A549 (cell line): Measurements from ENCODE around the gene MAP3K15. TPM values are rescaled to one million over a fixed set of nuclear protein-coding genes. Genes with fewer than 3 reads are reported as not detected.

ENCODE experiments used
- ATAC-seq, 2 experiments: fragments of 200-7000 bp in 1 of 2; fragments of >200 bp in 1 of 2; cut with Nextera tagmentation in 1 of 2; cut with Tn5 transposase in 1 of 2; 3 replicates each; pipeline versions ENCODE4 v1.8.0 to v1.9.1; 2018 to 2020; ENCODE audit warnings: mild to moderate bottlenecking in 1 of 2, moderate library complexity in 1 of 2
- CTCF ChIA-PET: fragments of 300-600 bp; sonication (Branson Sonifier 250); formaldehyde crosslinking; extraction: SDS; loops from one replicate; lab custom pipeline; 2021; ENCODE audit warnings: antibody characterized with exemption, inconsistent platforms; lab: Yijun Ruan, JAX
- POLR2A ChIA-PET: fragments of 350-600 bp; formaldehyde crosslinking; extraction: SDS; loops from one replicate; lab custom pipeline; 2021; ENCODE audit warnings: antibody characterized with exemption, inconsistent platforms; lab: Yijun Ruan, JAX
- DNase-seq, 2 experiments: peaks; one replicate each; pipeline versions ENCODE4 v3.0.0 to v3.0.0-alpha.2; 2011 to 2016; ENCODE audit warnings: low read depth in 1 of 2, low spot score in 1 of 2
- FAIRE-seq: peaks from 2 replicates; lab custom pipeline; 2011; peaks lifted over from hg19 to GRCh38; lab: Jason Lieb, UNC
- H3K27ac ChIP-seq, 2 experiments: fragments of >200 bp; sonication (Bioruptor Twin); formaldehyde crosslinking; 3 replicates each; pipeline ENCODE4 v1.5.1; 2016 to 2017
- H3K4me1 ChIP-seq: fragments of >200 bp; sonication (Bioruptor Twin); formaldehyde crosslinking; 3 replicates; pipeline ENCODE4 v1.6.1; 2016
- H3K4me2 ChIP-seq: fragments of >200 bp; sonication (Bioruptor Twin); formaldehyde crosslinking; 3 replicates; pipeline ENCODE4 v1.6.1; 2016
- H3K4me3 ChIP-seq: fragments of >200 bp; sonication (Bioruptor Twin); formaldehyde crosslinking; 3 replicates; pipeline ENCODE4 v1.5.1; 2016
- H3K9me3 ChIP-seq: fragments of >200 bp; sonication (Bioruptor Twin); formaldehyde crosslinking; 3 replicates; pipeline ENCODE4 v1.6.1; 2016
- CBX8 ChIP-seq: fragments of 200-600 bp; sonication (generic); IDR thresholded peaks from 2 replicates; pipeline ENCODE4 v1.6.1; 2016
- CEBPB ChIP-seq, 2 experiments: fragments of >200 bp in 1 of 2; sonication (Bioruptor Twin) in 1 of 2; formaldehyde crosslinking in 1 of 2; IDR thresholded peaks; 2 replicates each; pipeline ENCODE4 v1.6.1; 2012 to 2016
- CHD4 ChIP-seq: fragments of 200-600 bp; sonication (generic); IDR thresholded peaks from 2 replicates; pipeline ENCODE4 v1.6.1; 2016; ENCODE audit warnings: antibody characterized with exemption, mild to moderate bottlenecking, borderline replicate concordance
- HDAC2 ChIP-seq: fragments of 200-600 bp; sonication (generic); IDR thresholded peaks from 2 replicates; pipeline ENCODE4 v1.6.1; 2016
- HOXB13 ChIP-seq: fragments of 250-450 bp; sonication (Bioruptor Pico); IDR thresholded peaks from 2 replicates; pipeline ENCODE4 v1.5.0; 2020; ENCODE audit warnings: low read depth, mild to moderate bottlenecking, moderate library complexity
- JUNB ChIP-seq: fragments of >200 bp; sonication (Bioruptor Twin); formaldehyde crosslinking; IDR thresholded peaks from 2 replicates; pipeline ENCODE4 v1.6.1; 2016
- KDM1A ChIP-seq: fragments of 200-600 bp; sonication (generic); IDR thresholded peaks from 2 replicates; pipeline ENCODE4 v1.6.1; 2016; ENCODE audit warnings: low read depth, mild to moderate bottlenecking
- POLR2AphosphoS2 ChIP-seq: conservative IDR thresholded peaks from 2 replicates; pipeline ENCODE4 v1.6.1; 2012; ENCODE audit warnings: low read length, improper control_type of control experiment, inconsistent platforms
- RFX5 ChIP-seq: fragments of 450-650 bp; IDR thresholded peaks from 2 replicates; pipeline ENCODE4 v1.7.1; 2014; ENCODE audit warnings: antibody characterized with exemption, mild to moderate bottlenecking, moderate library complexity
- SREBF2 ChIP-seq: fragments of 450-650 bp; IDR thresholded peaks from 2 replicates; pipeline ENCODE4 v1.6.1; 2014; ENCODE audit warnings: mild to moderate bottlenecking, moderate library complexity
- TFCP2L1 ChIP-seq: fragments of 250-450 bp; sonication (Bioruptor Pico); IDR thresholded peaks from 2 replicates; pipeline ENCODE4 v1.5.0; 2021; ENCODE audit warnings: mild to moderate bottlenecking
- ZNF302 ChIP-seq: fragments of 250-450 bp; sonication (Bioruptor Pico); IDR thresholded peaks from 2 replicates; pipeline ENCODE4 v1.9.0; 2021; ENCODE audit warnings: inconsistent platforms, mild to moderate bottlenecking, moderate library complexity
- WGBS: methylation state at CpG from one replicate; pipeline ENCODE4 v1.1.6; 2017; ENCODE audit errors: missing lambda C conversion rate; 5-methylcytosine and 5-hydroxymethylcytosine counted together
- polyA plus RNA-seq, 4 experiments: library from polyadenylated mRNA; depleted of rRNA in 3 of 4; stranded (reverse); fragments of >200 nt; fragmentation: RNase III in 1 of 4; extraction: RNeasy Plus Mini Kit Qiagen cat#74134 plus additional on column Dnase treatment in 1 of 4; gene quantifications; 2 replicates in 3 of 4; 3 replicates in 1 of 4; pipeline ENCODE4 v1.2.3, GENCODE V29; 2011 to 2017
- small RNA-seq, 6 experiments: library from RNA; depleted of rRNA; stranded (forward); fragments of <200 nt; gene quantifications; one replicate each; pipeline ENCODE3, GENCODE V24; 2012
- TF ChIP-seq, protein P1 (sequence below): fragments of >200 bp; sonication (Bioruptor Twin); formaldehyde crosslinking; IDR thresholded peaks from 3 replicates; pipeline ENCODE4 v1.6.1; 2016

MAP3K15 gene
- polyA plus RNA-seq, 2 of the 4 experiments (the other 2 are of a cell fraction) = 2.3 to 5.7 TPM

DNA sequence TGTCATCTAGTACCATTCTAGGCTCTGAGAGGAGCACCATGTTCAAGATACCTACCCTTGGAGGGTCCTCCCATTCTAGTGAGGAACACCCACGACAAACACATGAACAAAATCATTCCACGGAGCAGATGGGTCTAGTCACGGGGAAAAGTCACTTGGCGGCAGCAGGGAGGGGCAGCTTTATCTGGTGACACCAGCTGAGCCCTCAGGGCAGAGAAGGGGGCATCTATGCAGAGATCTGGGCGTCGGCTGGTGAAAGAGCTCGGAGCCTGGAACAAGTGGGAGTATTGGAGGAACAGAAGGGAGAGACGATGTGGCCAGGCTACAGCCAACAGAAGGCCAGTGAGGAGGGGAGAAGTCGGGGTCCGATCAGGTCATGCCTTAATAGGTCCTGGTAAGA lies 183.5 kb downstream of the MAP3K15 start (continued):
- TF ChIP-seq HOXB13 (no peak), CBX8 (no peak), RFX5 (no peak)

DNA sequence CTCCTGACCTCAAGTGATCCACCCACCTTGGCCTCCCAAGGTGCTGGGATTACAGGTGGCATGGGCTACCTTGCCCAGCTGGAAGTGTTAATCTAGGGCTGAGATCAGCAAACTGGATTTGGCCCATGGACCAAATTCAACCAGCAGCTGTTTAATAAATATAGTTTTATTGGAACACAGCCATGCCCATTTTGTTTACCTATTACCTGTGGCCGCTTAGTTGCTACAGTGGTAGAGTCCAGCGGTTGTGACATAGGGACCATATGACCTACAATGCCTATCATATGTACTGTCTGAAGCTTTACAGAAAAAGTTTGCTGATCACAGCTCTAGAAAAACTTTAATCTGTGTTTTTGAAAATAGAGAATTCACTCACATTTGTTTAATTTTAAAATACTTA lies 188.7 kb downstream of the MAP3K15 start:
- no peaks in the 10 kb centered on the region for H3K4me1 ChIP-seq
- ChIA-PET CTCF (interaction anchor here (1.2 to 1.5 kb wide), 4 partner anchors 9 to 395 kb away, joined by 3 to 5 read pairs (median 4); no protein-coding TSS in a partner anchor), POLR2A (no interaction called here)
- no peak for FAIRE-seq
- H3K9me3 ChIP-seq = no peaks in the 10 kb centered on the region
- TF ChIP-seq HDAC2 = no peak
- no peak for TF ChIP-seq ZNF302 (CRISPR knock-in tag)
- TF ChIP-seq TFCP2L1 = no peak
- no peak for TF ChIP-seq CHD4
- no peak for TF ChIP-seq JUNB
- no peak for TF ChIP-seq CEBPB (IDR thresholded peaks at IDR 0.05)
- TF ChIP-seq POLR2AphosphoS2 = no peak
- TF ChIP-seq, protein P1, sequence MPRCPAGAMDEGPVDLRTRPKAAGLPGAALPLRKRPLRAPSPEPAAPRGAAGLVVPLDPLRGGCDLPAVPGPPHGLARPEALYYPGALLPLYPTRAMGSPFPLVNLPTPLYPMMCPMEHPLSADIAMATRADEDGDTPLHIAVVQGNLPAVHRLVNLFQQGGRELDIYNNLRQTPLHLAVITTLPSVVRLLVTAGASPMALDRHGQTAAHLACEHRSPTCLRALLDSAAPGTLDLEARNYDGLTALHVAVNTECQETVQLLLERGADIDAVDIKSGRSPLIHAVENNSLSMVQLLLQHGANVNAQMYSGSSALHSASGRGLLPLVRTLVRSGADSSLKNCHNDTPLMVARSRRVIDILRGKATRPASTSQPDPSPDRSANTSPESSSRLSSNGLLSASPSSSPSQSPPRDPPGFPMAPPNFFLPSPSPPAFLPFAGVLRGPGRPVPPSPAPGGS = no peak
- TF ChIP-seq KDM1A = no peak
- TF ChIP-seq SREBF2 = no peak
- H3K4me3 ChIP-seq = no peak overlapping the region
- no peak overlapping the region for H3K4me2 ChIP-seq
- no peak overlapping the region for H3K27ac ChIP-seq
- 85% methylated on average over 2 of the region's 2 CpGs for WGBS
- no peak for ATAC-seq
- DNase-seq = no peak

Small RNA genes within 50 kb of the gene (small RNA-seq; reads per million reads assigned to genes)
- 0 reads per million in 6 experiments for gene RF00019

Other genes with a start within 250 kb of the MAP3K15 start
- gene PDHA1, start 171.6 kb downstream of the MAP3K15 start, polyA plus RNA-seq (2011; rRNA removed) = 311 and 358 TPM in 2 replicates
- 307 to 309 TPM (median 308 TPM) in 3 replicates for gene PDHA1, start 171.6 kb downstream of the MAP3K15 start, polyA plus RNA-seq (2017; fragmentation: RNase III; extraction: RNeasy Plus Mini Kit Qiagen cat#74134 plus additional on column Dnase treatment)